Mucosa of descending colon (tissue), 3 donors: Measurements from ENCODE around the gene DGCR8. TPM values are rescaled to one million over a fixed set of nuclear protein-coding genes. Genes with fewer than 3 reads are reported as not detected.

ENCODE experiments used
- ATAC-seq: fragments of 200-7000 bp; cut with Tn5 transposase; one replicate; pipeline ENCODE4 v1.9.1; 2020; ENCODE audit warnings: mild to moderate bottlenecking, moderate library complexity
- DNase-seq, 3 donors: peaks; one replicate each; pipeline ENCODE4 v3.0.0-alpha.2; 2020
- H3K36me3 ChIP-seq: fragments of 200-600 bp; one replicate; pipeline ENCODE4 v1.8.0; 2021; ENCODE audit warnings: low read depth, mild to moderate bottlenecking
- H3K4me1 ChIP-seq: fragments of 200-600 bp; one replicate; pipeline ENCODE4 v1.8.0; 2021; ENCODE audit warnings: low read depth, mild to moderate bottlenecking
- H3K4me3 ChIP-seq: fragments of 200-600 bp; one replicate; pipeline ENCODE4 v1.8.0; 2021; ENCODE audit warnings: mild to moderate bottlenecking
- H3K9me3 ChIP-seq: fragments of 200-600 bp; one replicate; pipeline ENCODE4 v1.8.0; 2021; ENCODE audit warnings: mild to moderate bottlenecking
- CTCF ChIP-seq: fragments of 200-600 bp; IDR thresholded peaks from one replicate; pipeline ENCODE4 v1.8.0; 2022; ENCODE audit warnings: antibody characterized with exemption, mild to moderate bottlenecking
- intact Hi-C, 2 donors: fragments of 100-400 bp; cut with DNase I in 1 of 2; cut with micrococcal nuclease in 1 of 2; formaldehyde crosslinking; loops; one replicate each; pipeline versions ENCODE4 v1.11.0 to v1.11.1; 2022; cut with DNase I, micrococcal nuclease
- total RNA-seq, 3 donors: library from RNA; stranded (reverse); fragmentation: NEBNext Ultra II Directional in 2 of 3; extraction: Animal tissue kit (Norgen Biotek cat#: 25700) in 2 of 3; gene quantifications; one replicate each; pipeline versions ENCODE4 v1.2.1 to v1.2.4, GENCODE V29; 2021 to 2023
- donor health status: DM: no; HTN: no; CAD: no; lungs with moderate emphysema.
- donor health status: DM: no; HTN: no; CAD: no.
- donor health status: DM: no; HTN: yes; CAD: no.

DGCR8 gene
- total RNA-seq, 3 donors from 2014 or later: 39.0 to 48.8 (median 48.4) TPM

- TF ChIP-seq CTCF: no peak
- H3K4me3 ChIP-seq: no peak overlapping the region
- ATAC-seq (no peak), DNase-seq (no peak)
- H3K9me3 ChIP-seq: no peaks in the 10 kb centered on the region
- H3K4me1 ChIP-seq: no peaks in the 10 kb centered on the region
- H3K36me3 ChIP-seq: no peaks in the 10 kb centered on the region
- intact Hi-C loops: no loop called here
Observed at GRCh38 chr22:20039683-20040325, 40.2 kb upstream of the DGCR8 start.

GRCh38 chr22:20040327-20041200 is 39.5 kb upstream of the DGCR8 start:
- DNase-seq (no peak), ATAC-seq (no peak)
- intact Hi-C loops: no loop called here
- TF ChIP-seq CTCF: no peak
- no peaks in the 10 kb centered on the region for H3K9me3 ChIP-seq
- H3K36me3 ChIP-seq: no peaks in the 10 kb centered on the region
- no peaks in the 10 kb centered on the region for H3K4me1 ChIP-seq
- H3K4me3 ChIP-seq: no peak overlapping the region

GRCh38 chr22:20043057-20043996 is 36.7 kb upstream of the DGCR8 start:
- Histone ChIP-seq H3K4me3 (no peak overlapping the region), H3K36me3 (no peaks in the 10 kb centered on the region), H3K4me1 (no peaks in the 10 kb centered on the region), H3K9me3 (no peaks in the 10 kb centered on the region)
- DNase-seq (no peak), ATAC-seq (no peak)
- no peak for TF ChIP-seq CTCF
- intact Hi-C loops: no loop called here

- no peak overlapping the region for H3K4me3 ChIP-seq
- H3K9me3 ChIP-seq: no peaks in the 10 kb centered on the region
- no peak for DNase-seq
- no peak for TF ChIP-seq CTCF
- H3K36me3 ChIP-seq: no peaks in the 10 kb centered on the region
- no peaks in the 10 kb centered on the region for H3K4me1 ChIP-seq
- intact Hi-C loops: no loop called here
- ATAC-seq: no peak
Observed at GRCh38 chr22:20043997-20044342, 36.1 kb upstream of the DGCR8 start.

- Histone ChIP-seq H3K4me1 (no peaks in the 10 kb centered on the region), H3K9me3 (no peaks in the 10 kb centered on the region), H3K4me3 (no peak overlapping the region), H3K36me3 (no peaks in the 10 kb centered on the region)
- DNase-seq (no peak), ATAC-seq (no peak)
- intact Hi-C loops: no loop called here
- no peak for TF ChIP-seq CTCF
Observed at GRCh38 chr22:20044495-20045151, 35.4 kb upstream of the DGCR8 start.
